HG02870 (cell line): ENCODE data around the gene GMPPB.
"Not testable (repeated sequence)": the region's sequence is repeated elsewhere in the genome, so short reads cannot be mapped to it uniquely, and the experiment has no call there.

Experiments
- ATAC-seq: cut with Tn5 transposase; IDR thresholded peaks from one replicate; pipeline ENCODE4 v1.9.1; 2021; ENCODE audit warnings: mild to moderate bottlenecking, moderate library complexity; ENCODE audit not compliant: unreplicated experiment

The GMPPB gene

DNA sequence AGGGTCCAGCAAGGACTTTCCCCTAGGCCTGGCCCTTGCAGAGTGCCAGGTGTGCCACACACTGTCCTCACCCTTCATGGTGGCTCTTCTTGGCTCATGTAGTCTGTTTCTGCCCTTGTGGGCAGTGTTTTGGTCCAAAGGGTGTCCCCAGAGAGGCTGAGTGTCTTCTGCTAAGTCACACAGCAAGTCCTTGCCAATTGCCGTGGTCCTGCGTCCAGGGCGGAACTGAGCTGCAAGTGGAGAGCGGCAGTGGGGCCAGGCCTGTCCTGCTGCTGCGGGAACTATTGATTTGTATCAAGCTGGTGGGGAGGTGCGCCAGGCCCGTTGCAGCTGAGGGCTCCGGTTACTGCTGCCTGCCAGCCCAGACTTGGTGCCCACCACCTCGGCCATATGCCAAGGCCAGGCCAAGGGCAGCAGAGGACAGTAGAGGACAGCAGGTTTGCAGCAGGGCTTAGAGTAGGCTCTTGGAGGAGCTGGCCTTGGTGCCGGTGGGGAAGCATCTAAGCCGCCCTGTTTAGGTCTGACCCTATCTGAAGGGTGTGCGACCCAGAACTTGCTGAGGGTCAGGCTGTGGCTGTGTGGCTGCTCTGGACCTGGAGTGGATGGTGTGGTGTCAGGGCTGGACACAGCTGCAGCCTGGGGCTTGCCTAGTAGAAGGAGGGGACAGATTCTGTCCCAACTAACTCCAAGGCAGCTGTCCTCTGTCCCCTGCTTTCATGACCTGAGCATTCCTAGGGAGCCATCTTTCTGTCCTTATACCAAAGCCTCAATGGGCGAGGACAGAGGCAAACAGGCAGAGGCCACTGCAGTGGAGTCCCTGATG lies 8.8 kb downstream of the GMPPB start:
- ATAC-seq = no peak

DNA sequence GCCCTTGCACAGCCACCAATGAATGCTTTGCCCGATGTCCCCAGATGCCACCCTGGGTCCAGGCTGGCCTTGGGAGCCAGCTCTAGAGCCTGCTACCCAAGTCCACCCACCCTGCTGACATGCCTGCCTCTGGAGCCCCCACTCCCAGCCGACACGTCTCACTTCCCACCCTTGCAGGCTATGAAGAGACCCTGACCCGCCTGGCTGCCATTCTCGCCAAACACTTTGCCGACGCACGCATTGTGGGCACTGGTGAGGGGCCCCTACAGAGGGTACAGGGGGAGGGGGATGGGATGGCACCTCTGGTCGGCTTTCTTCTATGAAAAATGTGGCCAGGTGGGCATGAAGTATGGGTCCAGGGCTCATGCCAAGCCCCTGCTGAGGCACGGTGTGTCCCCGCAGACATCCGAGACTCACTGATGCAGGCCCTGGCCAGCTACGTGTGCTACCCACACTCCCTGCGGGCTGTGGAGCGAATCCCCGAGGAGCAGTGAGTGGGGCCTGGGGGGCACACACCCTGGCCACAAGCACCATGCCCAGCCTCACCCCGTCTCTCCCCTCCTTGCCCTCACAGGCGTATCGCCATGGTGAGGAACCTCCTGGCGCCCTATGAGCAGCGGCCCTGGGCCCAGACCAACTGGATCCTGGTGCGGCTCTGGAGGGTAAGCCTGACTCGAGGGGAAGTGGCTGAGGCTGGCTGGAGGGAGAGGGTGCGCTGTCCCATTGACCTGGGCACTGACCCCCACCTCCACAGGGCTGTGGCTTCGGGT lies 10.2 kb downstream of the GMPPB start:
- no peak for ATAC-seq

DNA sequence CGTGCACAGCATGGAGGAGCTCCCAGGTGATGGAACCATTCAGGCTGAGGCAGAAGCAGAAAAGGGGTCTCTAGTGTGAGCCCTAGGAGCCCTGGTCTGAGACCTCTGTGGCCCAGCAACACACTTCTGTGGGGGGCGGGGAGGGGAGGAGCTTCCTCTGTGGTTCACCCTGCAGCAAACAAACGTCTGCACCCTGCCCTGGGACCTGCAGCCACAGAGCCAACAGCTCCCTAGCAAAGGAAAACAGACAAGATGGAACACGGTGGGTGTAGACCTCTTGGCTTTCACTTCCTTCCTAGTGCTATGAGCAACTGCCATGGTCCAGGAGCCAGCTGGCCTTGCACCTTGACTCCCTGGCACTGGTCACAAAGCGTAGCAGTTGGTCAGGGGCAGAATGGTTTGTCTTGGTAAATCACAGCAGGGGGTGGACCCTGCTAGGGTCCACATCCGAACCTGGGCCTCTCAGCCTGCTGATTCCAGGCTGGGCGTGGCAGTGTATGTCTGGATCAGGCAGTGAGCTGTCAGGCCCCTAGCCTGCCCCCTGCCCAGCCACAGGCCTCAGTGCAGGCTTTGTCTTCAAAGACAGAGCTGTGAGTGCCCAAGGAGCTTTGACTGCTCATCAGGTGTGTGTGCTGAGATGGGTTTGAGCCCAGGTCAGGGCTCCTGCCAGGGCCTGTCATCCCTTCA lies 11.0 kb downstream of the GMPPB start:
- ATAC-seq = no peak

DNA sequence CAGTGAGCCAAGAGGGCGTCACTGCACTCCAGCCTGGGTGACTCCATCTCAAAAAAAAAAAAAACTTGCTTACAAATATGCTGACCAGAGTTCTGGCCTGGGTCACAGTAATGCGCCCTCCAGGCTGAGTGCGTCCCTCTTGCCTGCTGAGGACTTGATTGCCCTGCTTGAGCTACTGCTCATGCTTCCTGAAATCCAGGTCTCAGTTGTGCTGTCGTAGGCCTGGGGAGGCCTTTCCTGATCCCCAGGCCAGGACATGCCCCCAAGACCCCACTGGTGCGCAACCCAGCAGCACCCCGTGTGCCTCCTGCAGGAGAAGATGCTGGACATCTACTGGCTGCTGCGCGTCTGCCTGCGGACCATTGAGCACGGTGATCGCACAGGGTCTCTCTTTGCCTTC lies 11.6 kb downstream of the GMPPB start:
- ATAC-seq = no peak

DNA sequence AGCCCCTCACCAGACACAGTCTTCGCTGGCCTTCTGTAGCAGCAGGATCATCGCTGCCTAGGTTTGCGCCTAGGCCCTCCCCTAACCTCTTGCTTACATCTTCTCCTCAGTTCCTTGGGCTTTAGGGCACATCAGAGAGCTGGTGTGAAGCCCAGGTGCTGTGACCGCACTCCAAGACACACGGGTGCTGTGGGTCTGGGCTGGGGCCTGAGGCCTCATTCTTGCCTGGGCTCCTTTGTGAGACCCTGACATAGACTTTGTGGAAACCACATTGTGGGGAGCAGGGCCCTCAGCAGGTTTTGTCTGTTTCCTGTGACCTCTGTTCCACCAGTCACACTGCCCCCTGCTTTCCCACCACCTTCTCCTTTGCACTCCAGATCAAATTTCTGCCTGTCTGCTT lies 12.3 kb downstream of the GMPPB start:
- no peak for ATAC-seq

DNA sequence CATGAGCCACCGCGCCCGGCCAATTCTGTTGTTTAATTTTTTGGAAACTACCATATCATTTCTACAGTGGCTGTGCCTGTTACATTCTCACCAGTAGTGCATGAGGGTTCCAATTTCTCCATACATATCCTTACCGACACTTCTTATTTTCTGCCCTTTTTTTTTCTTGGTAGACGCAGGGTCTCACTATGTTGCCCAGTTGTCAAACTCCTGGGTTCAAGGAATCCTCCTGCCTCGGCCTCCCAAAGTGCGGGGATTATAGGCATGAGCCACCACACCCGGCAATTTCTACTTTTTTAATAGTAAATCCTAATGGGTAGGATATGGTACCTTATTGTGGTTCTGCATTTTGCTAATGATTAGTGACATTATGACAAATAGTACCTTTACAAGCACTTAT lies 13.9 kb downstream of the GMPPB start:
- no peak for ATAC-seq

DNA sequence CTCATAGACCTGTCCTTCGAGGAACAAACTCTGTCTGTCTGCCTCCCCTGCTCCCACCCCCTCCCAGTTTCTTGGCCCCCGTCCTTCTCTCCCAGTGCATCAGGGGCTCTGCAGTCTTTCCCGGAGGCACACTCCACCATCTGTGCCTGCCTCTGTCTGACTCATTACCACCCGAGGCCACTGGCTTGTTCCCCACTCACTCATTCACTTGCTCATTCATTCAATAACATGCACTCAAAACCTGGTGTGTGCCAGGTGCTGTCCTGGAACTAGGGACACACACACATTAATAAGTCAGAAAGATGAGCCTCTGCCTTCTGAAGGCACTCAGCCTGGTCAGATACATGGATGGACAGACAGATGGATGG lies 16.7 kb downstream of the GMPPB start:
- ATAC-seq = no peak

DNA sequence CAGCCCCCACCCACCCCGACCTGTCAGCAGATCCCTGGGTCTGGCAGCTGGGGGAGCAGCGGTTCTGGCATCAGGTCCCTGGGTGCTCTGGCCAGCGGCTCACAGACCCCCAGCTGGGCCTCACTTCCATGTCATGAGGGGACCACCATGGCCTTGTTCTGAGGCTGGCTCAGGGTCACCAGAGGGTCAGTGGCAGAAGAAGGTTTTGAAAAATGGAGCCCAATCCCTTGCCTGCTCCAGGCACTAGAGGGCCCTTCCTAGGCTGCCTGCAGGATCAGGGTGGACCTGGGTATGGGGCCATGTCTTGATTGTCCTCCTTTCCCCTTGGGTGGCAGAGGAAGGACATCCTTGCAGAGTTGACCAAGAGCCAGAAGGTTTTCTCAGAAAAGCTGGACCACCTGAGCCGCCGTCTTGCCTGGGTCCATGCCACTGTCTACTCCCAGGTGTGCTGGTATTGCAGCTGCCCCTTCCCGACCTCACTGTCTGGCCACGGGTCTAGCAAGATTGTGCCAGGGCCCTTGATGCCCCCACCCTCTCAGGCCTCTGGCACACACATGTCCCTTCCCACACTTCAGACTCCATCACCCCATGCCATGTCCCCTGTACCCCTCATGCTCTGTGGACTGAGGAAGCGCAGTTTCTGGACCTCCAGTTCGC lies 17.2 kb downstream of the GMPPB start:
- no peak for ATAC-seq

DNA sequence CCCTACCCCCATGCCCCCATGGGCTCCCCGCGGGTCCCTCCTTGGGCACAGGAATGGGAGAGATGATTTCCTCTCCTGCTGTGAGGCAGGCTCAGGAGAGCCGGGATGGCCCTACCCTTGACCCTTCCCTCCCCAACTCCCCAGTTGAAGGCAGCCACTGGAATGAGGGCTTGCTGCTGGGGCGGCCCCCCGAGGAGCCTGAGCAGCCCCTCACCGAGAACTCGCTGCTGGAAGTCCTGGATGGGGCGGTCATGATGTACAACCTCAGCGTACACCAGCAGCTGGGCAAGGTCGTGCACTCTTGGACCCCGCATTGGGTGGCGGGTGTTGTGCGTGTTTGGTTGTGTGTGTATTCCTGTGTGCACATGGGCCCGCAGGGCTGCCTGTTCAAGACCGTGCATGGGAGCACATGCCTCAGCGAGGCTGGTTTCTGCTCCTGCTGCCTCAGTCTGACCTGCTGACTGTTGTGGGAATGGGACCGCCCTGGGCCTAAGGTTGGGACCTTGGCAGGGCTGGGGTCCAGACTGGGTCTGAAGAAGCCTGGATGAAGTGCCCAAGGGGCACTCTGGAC lies 18.3 kb downstream of the GMPPB start:
- no peak for ATAC-seq

DNA sequence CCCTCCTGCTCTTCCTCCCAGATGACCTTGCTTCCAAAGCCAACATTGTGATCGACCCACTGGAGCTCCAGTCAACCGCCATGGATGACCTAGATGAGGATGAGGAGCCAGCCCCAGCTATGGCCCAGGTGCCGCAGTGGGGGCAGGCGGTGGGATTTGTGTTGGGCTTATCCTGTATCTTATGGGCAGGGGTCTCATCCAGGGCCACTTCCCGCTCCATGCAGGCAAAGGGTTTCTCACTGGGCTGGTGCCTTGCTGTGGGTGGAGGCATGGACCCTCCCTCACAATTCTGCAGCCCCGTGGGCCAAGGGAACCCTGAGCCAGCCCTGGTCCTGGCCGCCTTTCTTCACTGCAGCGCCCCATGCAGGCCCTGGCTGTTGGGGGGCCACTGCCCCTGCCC lies 19.1 kb downstream of the GMPPB start:
- no peak for ATAC-seq

DNA sequence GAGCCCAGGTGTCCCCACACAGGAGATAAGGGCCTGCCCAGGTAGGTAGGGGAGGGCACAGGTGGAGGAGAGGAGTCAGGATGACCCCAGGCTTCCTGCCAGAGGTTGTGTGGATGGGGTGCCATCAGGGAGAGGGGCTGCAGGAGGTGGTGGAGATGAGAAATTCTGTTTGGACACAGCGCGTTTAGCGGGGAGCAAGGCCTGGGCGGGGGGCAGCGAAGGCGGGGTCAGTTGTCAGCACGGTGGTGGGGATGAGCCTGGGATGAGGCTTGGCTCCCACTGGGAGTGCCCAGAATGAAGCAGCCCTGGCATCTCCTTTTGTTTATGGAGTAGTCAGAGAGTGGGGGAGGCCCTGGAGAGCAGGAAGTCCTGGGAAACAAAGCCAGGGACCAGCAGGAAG lies 19.8 kb downstream of the GMPPB start:
- ATAC-seq = no peak

DNA sequence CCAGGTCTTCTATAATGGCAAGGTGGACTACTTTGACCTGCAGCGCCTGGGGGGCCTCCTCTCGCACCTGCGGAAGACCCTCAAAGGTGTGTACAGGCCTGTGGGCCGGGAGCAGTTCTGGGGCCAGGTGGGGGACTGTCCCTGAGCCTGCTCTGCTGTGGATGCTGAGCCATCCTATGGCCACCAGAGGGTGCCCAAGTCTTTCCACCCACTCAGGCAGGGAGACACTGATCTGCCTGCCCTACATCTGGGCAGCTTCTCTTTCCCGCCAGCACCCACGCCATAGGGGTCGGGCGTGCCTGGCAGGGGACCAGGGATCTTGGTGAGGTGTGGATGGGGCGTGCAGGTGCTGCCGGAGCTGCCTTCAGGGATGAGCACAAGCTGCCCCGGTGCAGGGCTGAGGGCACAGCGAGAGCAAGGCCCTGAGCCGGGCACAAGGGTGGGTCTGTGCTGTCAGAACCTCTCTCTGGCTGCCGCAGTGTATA lies 20.3 kb downstream of the GMPPB start:
- ATAC-seq = peak; percentile 71

DNA sequence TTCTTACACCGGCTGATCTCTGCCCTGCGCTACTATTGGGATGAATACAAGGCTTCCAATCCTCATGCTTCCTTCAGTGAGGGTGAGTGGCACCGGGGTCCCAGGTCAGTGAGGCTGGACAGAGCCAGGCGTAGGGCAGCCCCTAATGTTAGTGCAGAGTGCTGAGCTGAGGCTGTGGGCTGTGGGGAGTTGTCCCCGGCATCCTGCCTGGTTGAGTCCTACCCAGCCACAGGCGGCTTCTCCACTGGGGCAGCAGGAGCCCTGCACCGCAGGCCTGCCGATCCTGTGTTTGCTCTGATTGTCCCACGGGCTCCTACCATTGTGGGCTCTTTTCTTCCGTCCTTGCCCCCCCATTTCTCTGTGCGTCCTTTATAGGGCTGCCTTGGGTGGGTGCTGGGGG lies 21.1 kb downstream of the GMPPB start:
- ATAC-seq = no peak

DNA sequence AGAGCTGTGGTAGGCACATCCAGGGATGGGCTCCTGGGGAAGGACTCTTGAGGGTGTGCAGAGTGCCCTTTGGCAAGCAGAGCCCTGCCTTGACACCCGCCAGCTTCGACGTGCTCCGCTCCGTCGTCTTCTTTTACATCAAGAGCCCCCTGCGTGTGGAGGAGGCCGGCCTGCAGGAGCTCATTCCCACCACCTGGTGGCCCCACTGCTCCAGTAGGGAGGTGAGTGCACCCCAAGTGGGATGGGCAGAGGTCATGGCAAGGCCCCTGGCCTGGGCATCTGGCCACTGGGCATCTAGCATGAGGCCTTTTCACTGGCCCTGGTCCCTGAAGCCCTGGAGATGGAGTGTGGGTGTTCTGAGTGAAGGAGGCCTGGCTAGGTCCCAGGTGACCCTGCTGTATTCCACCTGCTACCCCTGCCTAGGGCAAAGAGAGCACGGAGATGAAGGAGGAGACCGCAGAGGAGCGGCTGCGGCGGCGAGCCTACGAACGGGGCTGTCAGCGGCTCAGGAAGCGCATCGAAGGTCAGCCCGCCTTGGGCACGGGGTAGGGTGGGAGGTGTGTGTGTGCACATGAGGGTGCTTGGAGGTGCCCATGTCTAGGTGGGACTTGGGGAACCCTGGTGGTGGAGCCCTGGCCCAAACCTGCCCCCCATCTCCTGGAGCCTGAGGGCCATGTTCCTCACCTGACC lies 22.2 kb downstream of the GMPPB start:
- no peak for ATAC-seq

DNA sequence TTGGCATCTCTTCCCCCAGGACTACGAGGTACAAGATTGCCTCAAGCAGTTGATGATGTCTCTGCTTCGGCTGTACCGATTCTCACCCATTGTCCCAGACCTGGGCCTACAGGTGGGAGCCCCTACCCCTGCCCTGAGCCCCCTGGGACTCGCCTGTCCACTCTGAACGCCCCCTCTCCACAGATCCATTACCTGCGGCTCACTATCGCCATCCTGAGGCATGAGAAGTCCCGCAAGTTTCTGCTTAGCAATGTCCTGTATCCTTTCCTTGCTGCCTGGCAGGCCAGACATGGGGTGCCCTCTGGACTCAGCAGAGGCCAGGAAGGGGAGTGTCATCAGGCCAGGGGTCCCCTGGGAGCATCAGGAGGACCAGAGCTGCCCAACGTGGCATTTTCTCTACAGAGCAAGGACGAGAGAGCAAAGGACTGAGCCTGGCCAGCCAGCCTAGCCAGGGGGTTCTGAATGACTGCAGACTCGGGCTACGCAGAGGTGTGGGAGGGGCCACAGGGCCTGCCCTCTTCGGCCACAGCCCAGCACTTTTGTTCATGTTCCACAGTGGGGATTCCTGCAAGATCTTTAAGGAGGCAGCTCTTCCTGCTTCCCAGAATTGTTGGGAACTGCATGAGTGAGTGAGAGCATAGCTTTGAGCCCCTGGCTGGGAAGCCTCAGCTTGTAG lies 23.2 kb downstream of the GMPPB start:
- no peak for ATAC-seq

DNA sequence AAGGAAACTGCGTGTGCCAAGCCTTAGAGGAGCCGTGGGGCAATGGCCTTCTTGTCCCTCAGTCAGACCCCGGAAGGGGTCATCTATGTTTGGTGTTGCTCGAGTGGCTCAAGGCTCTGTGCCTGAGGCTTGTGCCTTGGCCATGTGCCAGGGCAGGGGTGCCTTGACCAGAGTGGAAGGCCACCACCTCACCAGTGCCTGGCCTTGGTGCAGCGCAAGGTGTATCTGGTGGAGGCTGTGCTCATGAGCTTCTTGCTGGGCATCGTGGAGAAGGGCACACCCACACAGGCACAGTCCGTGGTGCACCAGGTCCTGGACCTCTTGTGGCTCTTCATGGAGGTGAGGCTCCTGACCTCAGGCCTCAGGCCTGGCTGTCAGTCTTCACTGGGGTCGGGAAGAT lies 23.7 kb downstream of the GMPPB start:
- ATAC-seq = no peak

DNA sequence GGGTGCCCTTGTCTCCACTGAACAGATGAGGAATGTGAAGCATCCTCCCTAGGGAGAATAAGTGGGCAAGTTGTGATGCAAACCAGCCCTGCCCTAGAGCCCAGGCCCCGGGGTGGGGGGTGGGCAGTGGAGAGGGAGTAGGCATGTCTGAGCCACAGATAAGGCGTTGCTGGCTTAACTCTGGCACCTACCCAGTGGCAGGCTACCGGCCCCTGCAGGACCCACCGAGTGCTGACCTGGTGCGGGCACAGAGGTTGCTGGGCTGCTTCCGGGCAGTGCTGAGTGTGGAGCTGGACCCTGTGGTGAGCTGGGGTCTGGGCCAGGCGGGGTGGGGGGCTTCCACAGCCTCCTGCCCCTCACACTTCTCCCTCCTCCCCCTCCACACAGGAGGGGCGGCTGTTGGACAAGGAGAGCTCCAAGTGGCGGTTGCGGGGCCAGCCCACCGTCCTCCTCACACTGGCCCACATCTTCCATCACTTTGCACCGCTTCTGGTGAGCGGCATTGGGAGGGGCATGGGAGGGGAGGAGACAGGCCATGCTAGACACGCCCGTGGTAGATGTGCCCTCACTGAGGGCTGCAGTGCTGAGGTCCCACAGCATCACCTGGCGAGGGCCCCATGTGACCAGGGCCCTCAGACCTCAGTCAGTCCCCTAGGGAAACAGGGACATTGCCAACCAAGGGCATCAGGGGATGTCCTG lies 24.3 kb downstream of the GMPPB start:
- ATAC-seq = no peak

DNA sequence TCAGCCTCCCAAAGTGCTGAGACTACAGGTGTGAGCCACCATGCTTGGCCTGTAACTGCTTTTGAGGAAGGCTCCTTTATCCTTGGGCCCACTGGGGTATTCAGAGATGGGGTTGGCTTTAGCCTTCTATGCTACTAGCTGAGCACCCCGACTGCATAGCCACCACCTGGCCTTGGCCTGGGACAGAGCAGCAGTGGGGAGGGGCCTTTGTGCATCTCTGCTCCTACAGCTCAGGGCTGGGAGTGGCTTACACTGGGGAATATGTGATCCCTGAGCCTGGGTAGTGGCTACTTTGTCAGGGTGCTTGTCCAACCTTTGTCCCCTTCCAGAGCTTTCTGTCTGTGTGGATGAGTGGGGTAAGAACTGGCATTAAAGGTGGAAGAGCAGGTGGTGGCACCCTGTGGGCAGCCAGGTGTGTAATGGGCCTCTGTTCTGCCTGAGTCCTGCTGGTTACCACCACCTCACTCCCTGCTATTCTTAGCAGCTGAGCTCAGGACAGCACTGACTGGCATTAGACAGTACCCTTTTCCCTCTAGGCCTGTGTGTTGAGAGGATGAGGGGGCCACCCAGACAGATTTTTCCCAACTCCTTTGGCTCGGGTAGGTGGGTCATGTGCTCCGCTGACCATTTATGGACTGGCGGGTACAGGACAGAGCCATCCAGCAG lies 28.3 kb downstream of the GMPPB start:
- ATAC-seq = not testable (repeated sequence)
